GM21717 (cell line): ENCODE data around the gene CCNDBP1.

Experiments used
- ATAC-seq: cut with Tn5 transposase; IDR thresholded peaks from one replicate; pipeline ENCODE4 v1.9.1; 2021; ENCODE audit warnings: mild to moderate bottlenecking, moderate library complexity; ENCODE audit not compliant: unreplicated experiment

The CCNDBP1 gene

DNA sequence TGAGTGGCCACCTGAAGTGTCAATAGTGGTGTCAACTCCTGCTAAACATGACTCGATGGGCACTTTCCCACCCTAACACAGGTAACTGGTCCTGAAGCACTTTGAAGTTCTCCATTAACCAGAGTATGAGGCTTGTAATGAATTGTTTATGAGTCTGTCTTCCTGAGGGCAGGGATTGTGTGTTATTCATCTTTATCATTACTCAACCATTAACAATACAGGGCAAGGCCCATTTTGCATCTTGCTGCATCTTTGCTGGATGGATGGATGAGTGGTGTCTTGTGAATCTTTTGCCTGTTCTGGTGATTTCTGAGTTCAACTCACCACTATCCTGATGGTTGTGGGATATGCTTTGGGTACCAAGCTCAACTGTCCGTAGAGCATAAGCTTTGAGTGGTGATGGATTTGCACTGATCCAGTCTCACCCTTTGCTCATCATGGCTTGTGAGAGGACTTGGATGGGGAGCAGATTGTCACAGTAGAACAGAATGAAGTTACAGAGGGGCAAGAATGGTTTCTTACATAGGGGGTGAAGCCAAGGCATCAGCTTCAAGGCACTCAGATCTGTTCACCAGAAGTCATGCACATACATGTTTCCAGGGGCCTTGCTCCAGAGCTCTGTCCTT, 57.9 kb downstream of the CCNDBP1 start:
- no peak for ATAC-seq

DNA sequence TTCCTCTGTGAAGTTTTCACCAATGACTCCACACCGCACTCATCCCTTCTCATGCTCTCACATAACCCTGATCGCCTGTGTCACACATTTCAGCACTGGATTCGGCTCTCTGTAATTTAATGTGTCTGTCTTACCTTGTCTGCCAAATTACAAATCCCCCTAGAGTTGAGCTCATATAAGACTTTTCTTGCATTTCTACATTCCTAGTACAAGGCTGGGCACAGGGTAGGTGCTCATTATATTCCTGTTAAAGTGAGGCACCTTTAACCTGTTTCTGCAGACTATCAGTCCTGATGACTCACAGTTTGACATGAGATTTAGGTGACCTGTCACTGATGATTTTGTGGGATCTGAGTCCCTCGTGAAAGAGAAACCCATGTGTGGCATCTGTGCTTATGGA, 58.9 kb downstream of the CCNDBP1 start:
- ATAC-seq = no peak

DNA sequence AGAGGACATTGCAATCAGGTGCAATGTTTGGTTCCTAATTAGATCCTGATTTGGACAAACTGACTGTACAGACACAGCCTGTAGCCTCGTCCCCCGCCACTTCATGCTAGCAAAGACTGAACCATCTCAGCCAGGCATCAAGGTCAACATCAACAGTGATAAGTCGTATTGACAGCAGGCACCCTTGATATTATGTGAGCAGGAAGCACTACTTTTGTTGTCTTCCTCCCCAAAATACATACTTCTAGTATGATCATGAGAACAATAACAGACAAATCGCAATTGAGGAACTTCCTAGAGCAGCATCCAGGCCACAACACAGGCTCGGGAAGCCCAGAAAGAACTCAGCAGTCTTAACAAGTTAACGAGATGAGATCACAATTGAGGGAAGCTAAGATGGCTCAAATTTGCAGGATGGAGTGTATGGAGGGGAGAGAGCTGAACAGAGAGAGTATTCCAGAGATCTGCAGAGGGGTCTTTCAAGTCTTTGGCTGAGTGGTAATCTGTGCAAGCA, 61.1 kb downstream of the CCNDBP1 start:
- no peak for ATAC-seq
